ENCODE data around the gene DRD3. TPM values are rescaled to one million over a fixed set of nuclear protein-coding genes. Genes with fewer than 3 reads are reported as not detected.

The DRD3 gene
- not detected for total RNA-seq (2021; fragmentation: NEBNext Ultra II Directional; extraction: Animal tissue kit (Norgen Biotek cat#: 25700))
- long read RNA-seq, result 0 reads

- TF ChIP-seq CTCF (IDR thresholded peaks at IDR 0.05), result no peak
- H3K4me3 Mint-ChIP-seq, result no peak within 1 kb of the TSS
- no peak within 1 kb of the TSS for H3K27ac Mint-ChIP-seq
- peaks cover 8% of the 10 kb centered on the region; the same call in 1 of the 2 replicates for H3K27me3 Mint-ChIP-seq (ENCODE audit: insufficient read depth)
- peaks cover 5% of the 10 kb centered on the region; the same call in 1 of the 2 replicates for H3K4me1 Mint-ChIP-seq (ENCODE audit: low read depth)
- DNase-seq, result peak; percentile 7
- no peaks in the 10 kb centered on the region for H3K36me3 Mint-ChIP-seq (ENCODE audit: low read depth)
- no peaks in the 10 kb centered on the region for H3K9me3 Mint-ChIP-seq
These were observed at the start of gene DRD3 for GRCh38 chr3:114178770-114179368. Gene DRD3, minus strand, starts transcription at chr3:114179052. Its CDS starts 7,060 bp downstream, at chr3:114171992.

DNA sequence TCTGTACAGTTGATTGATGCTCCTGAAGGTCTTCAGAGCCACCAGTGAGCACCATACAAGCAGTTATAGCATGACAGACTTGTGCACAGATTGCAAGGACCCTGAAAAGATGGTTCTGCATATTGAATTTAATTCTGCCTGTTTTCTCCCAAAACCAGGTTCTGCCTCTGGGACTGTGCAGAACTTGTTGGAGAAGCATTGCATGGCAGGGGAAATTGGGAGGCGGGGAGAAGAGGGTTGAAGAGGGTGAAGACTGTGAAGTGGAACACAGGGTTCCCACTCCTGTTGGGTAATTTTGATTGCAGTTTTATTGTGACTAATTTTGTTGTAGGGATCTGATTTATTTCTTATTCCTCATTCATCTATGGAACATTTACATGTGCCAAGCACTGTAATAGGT, 48.2 kb upstream of the DRD3 start:
- no peak for TF ChIP-seq CTCF (IDR thresholded peaks at IDR 0.05)
- H3K4me3 Mint-ChIP-seq, result no peak overlapping the region
- peaks cover 10% of the 10 kb centered on the region for H3K4me1 Mint-ChIP-seq (ENCODE audit: low read depth)
- DNase-seq, result no peak
- no peak overlapping the region for H3K27ac Mint-ChIP-seq
- peaks cover 9% of the 10 kb centered on the region; the same call in 1 of the 2 replicates for H3K36me3 Mint-ChIP-seq (ENCODE audit: low read depth)
- peaks cover 18% of the 10 kb centered on the region for H3K9me3 Mint-ChIP-seq
- peaks cover 4% of the 10 kb centered on the region; the same call in 1 of the 2 replicates for H3K27me3 Mint-ChIP-seq (ENCODE audit: insufficient read depth)

DNA sequence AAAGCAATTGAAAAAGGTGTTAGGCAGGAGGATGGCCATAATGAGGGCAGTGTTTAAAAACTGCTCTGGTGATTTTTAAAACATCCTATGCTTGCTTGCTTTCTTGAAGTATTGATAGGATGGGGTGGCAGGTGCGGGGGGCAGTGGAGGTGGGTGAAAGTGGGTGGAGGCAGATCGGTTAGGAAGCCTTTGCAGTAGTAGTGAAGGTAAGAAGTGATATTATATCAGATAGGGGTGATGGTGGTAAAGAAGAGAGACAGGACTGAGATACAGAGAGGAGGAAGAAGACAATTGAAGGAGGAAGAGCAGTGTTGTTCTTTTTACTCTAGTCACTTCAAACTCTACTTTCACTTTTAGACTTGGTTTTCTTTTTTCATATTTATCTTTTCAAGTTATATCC, 47.5 kb upstream of the DRD3 start:
- H3K27ac Mint-ChIP-seq, result no peak overlapping the region
- peaks cover 4% of the 10 kb centered on the region; the same call in 1 of the 2 replicates for H3K27me3 Mint-ChIP-seq (ENCODE audit: insufficient read depth)
- H3K9me3 Mint-ChIP-seq, result peaks cover 18% of the 10 kb centered on the region
- DNase-seq, result no peak
- TF ChIP-seq CTCF (IDR thresholded peaks at IDR 0.05), result no peak
- H3K4me1 Mint-ChIP-seq (ENCODE audit: low read depth), result peaks cover 17% of the 10 kb centered on the region
- H3K4me3 Mint-ChIP-seq, result no peak overlapping the region
- peaks cover 9% of the 10 kb centered on the region; the same call in 1 of the 2 replicates for H3K36me3 Mint-ChIP-seq (ENCODE audit: low read depth)

GRCh38 chr3:114223143-114223542, 44.3 kb upstream of the DRD3 start:
- Mint-ChIP-seq H3K36me3 (ENCODE audit: low read depth) (peaks cover 9% of the 10 kb centered on the region; the same call in 1 of the 2 replicates), H3K4me1 (ENCODE audit: low read depth) (peaks cover 24% of the 10 kb centered on the region), H3K4me3 (no peak overlapping the region), H3K27me3 (ENCODE audit: insufficient read depth) (peaks cover 13% of the 10 kb centered on the region), H3K9me3 (peaks cover 18% of the 10 kb centered on the region), H3K27ac (no peak overlapping the region)
- TF ChIP-seq CTCF (IDR thresholded peaks at IDR 0.05), result no peak
- DNase-seq, result no peak

DNA sequence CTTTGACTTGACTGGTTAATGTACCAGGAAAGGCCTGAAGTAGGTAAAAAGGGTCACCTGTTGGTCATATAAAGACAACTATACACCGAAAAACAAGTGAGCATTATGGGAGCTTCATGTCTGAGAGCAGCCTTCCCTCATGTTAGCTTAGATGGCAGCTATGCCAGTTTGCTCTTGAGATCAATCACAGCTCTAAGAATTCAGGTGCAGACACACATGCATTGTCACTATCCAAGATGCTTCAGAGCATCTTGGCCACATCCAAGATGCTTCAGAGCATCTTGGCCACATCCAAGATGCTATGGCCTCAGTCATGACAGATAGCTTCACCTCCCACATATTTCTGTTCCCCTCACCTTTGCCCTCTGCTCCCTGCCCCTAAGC, 43.0 kb upstream of the DRD3 start:
- Mint-ChIP-seq H3K27ac (no peak overlapping the region), H3K4me3 (no peak overlapping the region), H3K4me1 (ENCODE audit: low read depth) (peaks cover 24% of the 10 kb centered on the region), H3K36me3 (ENCODE audit: low read depth) (peaks cover 9% of the 10 kb centered on the region; the same call in 1 of the 2 replicates), H3K9me3 (peaks cover 18% of the 10 kb centered on the region), H3K27me3 (ENCODE audit: insufficient read depth) (peaks cover 16% of the 10 kb centered on the region)
- no peak for TF ChIP-seq CTCF (IDR thresholded peaks at IDR 0.05)
- no peak for DNase-seq

All from HFFc6 (cell line).